HG02852 (cell line): ENCODE results near the gene EIF3K.

Source experiments
- ATAC-seq: cut with Tn5 transposase; IDR thresholded peaks from one replicate; pipeline ENCODE4 v1.9.1; 2021; ENCODE audit warnings: mild to moderate bottlenecking, moderate library complexity; ENCODE audit not compliant: unreplicated experiment

EIF3K gene

GRCh38 chr19:38648769-38649304, 29.8 kb downstream of the EIF3K start:
- no peak for ATAC-seq

GRCh38 chr19:38649305-38650171, 30.6 kb downstream of the EIF3K start:
- ATAC-seq: no peak

- ATAC-seq: no peak
Measured at GRCh38 chr19:38650172-38650775, 31.3 kb downstream of the EIF3K start.

- ATAC-seq: no peak
Measured at GRCh38 chr19:38650911-38651584, 32.1 kb downstream of the EIF3K start.

DNA sequence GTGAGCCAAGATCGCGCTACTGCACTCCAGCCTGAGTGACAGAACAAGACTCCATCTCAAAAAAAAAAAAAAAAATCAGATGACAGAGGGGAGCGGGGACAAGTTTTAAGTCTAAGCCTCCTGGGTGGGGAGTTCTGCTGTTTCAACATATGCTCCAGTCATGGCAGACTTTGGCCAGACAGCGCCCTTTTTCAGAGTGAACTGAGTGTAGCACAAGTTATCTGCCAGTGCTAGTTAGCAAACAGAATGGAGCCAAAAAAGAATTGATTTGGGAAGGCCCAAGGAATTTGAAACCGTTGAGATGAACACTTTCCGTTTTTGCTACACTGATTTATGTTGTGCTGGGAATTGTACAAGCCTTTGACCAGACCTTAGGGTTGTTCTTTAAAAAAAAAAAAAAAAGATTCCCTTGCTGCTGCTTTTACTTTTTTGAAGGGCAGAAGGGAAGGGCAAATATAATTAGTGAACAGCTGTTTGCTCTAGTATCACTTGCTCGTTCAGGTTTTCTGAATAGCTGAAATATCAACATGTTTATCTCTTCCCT, 34.1 kb downstream of the EIF3K start:
- no peak for ATAC-seq

DNA sequence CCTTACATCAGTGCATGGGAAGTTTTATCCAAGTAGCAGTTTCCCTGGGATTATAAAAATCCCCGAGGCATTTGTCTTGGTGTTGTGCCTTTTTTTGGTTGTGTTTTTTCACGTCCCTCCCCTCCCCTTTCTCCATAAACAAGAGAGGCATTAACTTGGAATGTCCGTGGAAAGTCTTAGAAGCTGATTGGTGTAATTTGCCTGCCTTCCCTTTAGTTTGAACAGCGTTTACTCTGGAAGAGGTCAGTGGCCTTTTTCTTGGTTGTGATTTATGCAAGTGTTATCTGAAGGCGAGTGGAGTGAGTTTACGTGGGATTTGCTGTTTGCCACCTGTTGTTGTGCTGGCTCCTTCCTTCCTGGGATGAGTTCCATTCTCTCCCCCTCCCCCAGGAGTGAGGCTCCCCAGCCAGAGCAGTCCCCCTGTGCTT, 35.7 kb downstream of the EIF3K start:
- ATAC-seq: no peak

GRCh38 chr19:38655148-38655824, 36.3 kb downstream of the EIF3K start:
- peak; percentile 61 for ATAC-seq

DNA sequence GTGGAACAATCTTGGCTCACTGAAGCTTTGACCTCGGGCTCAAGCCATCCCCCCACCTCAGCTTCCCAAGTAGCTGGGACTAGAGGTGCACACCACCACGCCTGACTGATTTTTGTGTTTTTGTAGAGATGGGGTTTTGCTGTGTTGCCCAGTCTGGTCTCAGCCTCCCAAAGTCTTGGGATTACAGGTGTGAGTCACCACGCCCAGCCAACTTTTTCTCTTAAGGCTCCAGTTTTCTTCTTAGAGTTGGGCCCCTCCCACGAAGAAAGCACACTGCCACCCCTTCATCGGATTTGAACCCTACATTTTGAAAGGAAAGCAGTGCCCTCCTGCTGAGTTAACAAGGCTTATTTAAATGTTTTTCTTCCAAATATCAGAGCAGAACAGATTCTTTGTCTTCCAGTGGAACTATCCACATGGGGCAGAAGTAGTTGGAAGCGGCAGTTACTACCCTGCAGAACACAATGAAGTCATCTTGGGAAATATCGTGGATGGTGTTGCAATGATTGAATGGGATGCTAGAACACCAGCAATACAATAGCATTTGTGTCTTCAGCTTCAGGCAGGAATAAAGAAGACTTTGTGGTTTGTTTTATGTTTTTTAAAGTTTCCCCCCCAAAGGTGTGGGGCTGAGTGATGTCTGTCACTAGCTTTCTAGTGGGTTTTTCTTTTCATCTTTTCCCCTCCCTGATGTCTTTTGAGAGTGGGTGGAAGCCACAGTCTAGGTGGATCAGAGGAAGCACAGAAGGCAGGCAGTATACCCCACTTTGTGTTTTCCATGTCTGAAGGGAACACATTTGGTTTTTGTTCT, 37.4 kb downstream of the EIF3K start:
- ATAC-seq: no peak

DNA sequence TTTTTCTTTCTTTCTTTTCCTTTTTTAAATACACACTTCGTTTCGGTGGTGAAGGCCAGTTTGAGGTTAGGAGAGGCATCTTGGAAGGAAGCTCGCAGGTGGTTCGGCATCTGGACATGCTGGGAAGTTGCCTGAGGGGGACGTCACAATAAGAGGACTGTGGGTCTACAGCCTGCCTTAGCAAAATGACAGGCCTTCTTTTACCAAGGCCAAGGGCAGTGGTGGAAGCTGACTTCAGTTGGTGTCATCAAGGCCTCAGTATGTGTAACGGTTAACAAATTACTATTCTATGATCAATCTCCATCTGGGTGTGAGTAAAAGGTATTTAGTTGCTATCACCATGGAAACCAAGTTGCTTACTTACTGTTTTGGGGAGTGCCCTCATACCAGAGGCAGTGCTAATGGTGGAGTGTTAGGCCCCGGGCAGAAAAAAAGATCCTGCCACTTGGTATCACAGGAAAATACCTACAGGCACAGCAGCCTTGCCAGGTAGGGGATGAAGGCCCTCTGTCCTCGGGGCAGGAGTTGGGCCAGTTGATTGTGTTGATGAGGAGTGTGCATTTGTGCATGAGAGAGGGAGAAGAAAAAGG, 38.7 kb downstream of the EIF3K start:
- ATAC-seq: no peak

- no peak for ATAC-seq
Measured at GRCh38 chr19:38658462-38659306, 39.7 kb downstream of the EIF3K start.

GRCh38 chr19:38660724-38661123, 41.7 kb downstream of the EIF3K start:
- no peak for ATAC-seq

- no peak for ATAC-seq
Measured at GRCh38 chr19:38661136-38661535, 42.1 kb downstream of the EIF3K start.

DNA sequence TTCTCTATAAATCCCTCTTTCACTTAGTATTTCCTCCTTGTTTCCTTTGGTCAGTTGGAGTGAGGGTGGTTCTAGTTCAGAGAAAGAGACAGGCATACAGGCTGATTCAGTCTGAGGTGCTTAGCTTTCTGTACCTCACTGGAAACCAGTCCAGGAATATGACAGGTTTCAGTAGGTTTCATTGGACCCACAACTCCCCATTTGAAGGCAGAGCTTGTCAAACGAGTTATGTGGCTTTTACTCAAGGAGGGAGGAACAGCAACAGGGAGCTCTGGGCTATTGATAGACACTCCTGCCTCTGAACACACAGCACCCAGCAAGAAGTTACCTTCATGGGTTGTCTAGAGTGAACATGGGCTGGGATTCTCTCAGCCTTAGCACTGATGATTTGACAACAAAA, 43.0 kb downstream of the EIF3K start:
- no peak for ATAC-seq

DNA sequence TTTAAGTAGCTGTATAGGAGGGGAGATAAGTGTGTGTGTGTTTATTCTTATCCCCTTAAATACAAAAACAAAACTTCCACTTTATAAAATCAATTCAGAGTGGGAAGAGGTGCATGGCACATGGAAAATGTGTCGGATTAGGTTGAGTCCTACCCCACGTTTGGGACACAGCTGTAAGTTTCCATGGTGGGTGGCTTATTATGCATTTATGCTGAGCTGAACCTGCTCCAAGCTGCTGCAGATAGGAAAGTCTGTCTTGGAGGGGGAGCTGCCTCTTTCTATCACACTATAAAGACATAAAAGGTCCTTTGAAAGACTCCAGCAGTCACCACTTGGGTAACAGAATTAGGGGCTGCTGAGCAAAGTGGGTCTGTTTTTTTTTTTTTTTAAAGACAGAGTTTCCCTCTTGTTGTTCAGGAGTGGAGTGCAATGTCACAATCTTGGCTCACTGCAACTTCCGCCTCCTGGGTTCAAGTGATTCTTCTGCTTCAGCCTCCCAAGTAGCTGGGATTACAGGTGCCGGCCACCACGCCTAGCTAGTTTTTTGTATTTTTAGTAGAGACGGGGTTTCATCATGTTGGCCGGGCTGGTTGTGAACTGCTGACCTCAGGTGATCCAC, 43.7 kb downstream of the EIF3K start:
- ATAC-seq: no peak

- no peak for ATAC-seq
Measured at GRCh38 chr19:38663156-38663651, 44.2 kb downstream of the EIF3K start.

GRCh38 chr19:38663957-38664502, 45.0 kb downstream of the EIF3K start:
- ATAC-seq: no peak

GRCh38 chr19:38664503-38665211, 45.7 kb downstream of the EIF3K start:
- no peak for ATAC-seq
